Measurements from ENCODE around the gene VENTX.

DNA sequence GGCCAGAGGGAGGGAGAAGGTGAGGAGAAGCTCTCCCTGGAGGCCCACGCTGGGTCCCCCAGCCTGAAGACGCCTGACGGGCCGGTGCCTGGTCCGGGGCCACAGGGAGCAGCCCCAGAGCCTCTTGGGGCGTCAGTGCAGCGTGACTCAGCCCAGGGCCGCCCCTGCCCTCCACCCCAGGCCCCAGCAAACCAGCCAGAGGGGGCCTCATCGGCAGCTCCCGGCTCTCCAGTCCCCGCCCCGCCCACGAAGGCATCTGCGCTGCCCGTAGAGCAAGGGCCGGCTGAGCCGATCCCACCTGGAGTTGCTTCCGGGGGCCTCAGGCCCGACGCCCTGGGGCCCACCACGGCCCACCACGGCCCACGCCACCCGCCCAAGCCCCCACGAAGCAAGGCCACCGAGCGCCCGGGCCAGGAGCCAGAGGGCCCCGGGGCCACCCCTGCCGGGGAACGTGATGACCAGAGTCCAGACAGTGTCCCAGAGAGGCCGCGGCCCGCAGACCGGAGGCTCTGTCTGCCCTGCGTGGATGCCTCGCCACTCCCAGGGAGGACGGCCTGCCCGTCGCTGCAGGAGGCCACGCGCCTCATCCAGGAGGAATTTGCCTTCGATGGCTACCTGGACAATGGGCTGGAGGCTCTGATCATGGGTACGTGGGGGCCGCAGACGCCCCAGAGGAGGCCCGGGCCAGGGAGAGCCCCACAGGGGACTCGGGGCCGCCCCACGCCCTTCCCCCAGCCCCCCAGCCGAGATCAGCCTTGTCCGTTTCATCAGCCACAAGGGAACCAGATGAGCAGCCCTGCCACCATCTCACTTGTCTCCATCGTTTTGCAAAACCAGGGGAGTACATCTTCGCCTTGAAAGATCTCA lies 38.8 kb upstream of the VENTX start:
- TF ChIP-seq, protein P1, sequence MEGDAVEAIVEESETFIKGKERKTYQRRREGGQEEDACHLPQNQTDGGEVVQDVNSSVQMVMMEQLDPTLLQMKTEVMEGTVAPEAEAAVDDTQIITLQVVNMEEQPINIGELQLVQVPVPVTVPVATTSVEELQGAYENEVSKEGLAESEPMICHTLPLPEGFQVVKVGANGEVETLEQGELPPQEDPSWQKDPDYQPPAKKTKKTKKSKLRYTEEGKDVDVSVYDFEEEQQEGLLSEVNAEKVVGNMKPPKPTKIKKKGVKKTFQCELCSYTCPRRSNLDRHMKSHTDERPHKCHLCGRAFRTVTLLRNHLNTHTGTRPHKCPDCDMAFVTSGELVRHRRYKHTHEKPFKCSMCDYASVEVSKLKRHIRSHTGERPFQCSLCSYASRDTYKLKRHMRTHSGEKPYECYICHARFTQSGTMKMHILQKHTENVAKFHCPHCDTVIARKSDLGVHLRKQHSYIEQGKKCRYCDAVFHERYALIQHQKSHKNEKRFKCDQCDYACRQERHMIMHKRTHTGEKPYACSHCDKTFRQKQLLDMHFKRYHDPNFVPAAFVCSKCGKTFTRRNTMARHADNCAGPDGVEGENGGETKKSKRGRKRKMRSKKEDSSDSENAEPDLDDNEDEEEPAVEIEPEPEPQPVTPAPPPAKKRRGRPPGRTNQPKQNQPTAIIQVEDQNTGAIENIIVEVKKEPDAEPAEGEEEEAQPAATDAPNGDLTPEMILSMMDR (IDR thresholded peaks at IDR 0.05) = no peak
- TF ChIP-seq EZH2 (IDR thresholded peaks at IDR 0.05) (no peak), EZH2phosphoT487 (IDR thresholded peaks at IDR 0.05) (no peak)

Measured in neural progenitor cell (in vitro differentiated cells).